Osteoblast (primary cell): ENCODE results near the gene PARP16. TPM values are rescaled to one million over a fixed set of nuclear protein-coding genes. Genes with fewer than 3 reads are reported as not detected.

Experiments used
- DNase-seq: peaks from one replicate; pipeline ENCODE4 v3.0.0; 2011; ENCODE audit warnings: low spot score, mixed read lengths; ENCODE audit not compliant: insufficient read length; ENCODE audit errors: missing footprints
- H2AFZ ChIP-seq: 2 replicates; pipeline ENCODE4 v1.6.0; 2011; ENCODE audit warnings: mild to moderate bottlenecking, low read length
- H3K27ac ChIP-seq: 2 replicates; pipeline ENCODE4 v1.5.1; 2011; ENCODE audit warnings: mild to moderate bottlenecking, low read depth, low read length, moderate library complexity
- H3K27me3 ChIP-seq: 2 replicates; pipeline ENCODE4 v1.6.0; 2012; ENCODE audit warnings: mild to moderate bottlenecking, control low read depth, inconsistent platforms, low read length, moderate library complexity; ENCODE audit not compliant: insufficient read depth
- H3K36me3 ChIP-seq: 2 replicates; pipeline ENCODE4 v1.5.1; 2011; ENCODE audit warnings: mild to moderate bottlenecking, low read length, control low read depth, moderate library complexity; ENCODE audit not compliant: insufficient read depth
- H3K4me1 ChIP-seq: 2 replicates; pipeline ENCODE4 v1.5.1; 2011; ENCODE audit warnings: mild to moderate bottlenecking, low read length, control low read depth, moderate library complexity; ENCODE audit not compliant: insufficient read depth
- H3K4me2 ChIP-seq: 2 replicates; pipeline ENCODE4 v1.6.0; 2011; ENCODE audit warnings: mild to moderate bottlenecking, low read length; ENCODE audit not compliant: insufficient read depth
- H3K4me3 ChIP-seq: fragments of 200-600 bp; sonication (generic); 3 replicates; pipeline ENCODE4 v1.5.1; 2012; ENCODE audit warnings: mild to moderate bottlenecking, low read length, inconsistent platforms; ENCODE audit not compliant: insufficient read depth
- H3K79me2 ChIP-seq: 2 replicates; pipeline ENCODE4 v1.6.0; 2012; ENCODE audit warnings: mild to moderate bottlenecking, low read length, control low read depth, inconsistent platforms; ENCODE audit not compliant: insufficient read depth
- H3K9me3 ChIP-seq: 2 replicates; pipeline ENCODE4 v1.5.1; 2011; ENCODE audit warnings: low read depth, low read length, control low read depth
- H4K20me1 ChIP-seq: 2 replicates; pipeline ENCODE4 v1.6.0; 2012; ENCODE audit warnings: mild to moderate bottlenecking, low read length, control low read depth; ENCODE audit not compliant: insufficient read depth
- total RNA-seq: library from RNA; depleted of rRNA; stranded (reverse); fragments of >200 nt; gene quantifications from 2 replicates; pipeline ENCODE4 v1.2.3, GENCODE V29; 2012
- TF ChIP-seq, protein P1 (sequence below): IDR thresholded peaks from 2 replicates; pipeline ENCODE4 v1.5.1; 2011; ENCODE audit warnings: mild to moderate bottlenecking, low read depth, low read length, moderate library complexity; ENCODE audit errors: extremely low read depth

PARP16 gene
- total RNA-seq, 1 donor = 6.2 TPM

DNA sequence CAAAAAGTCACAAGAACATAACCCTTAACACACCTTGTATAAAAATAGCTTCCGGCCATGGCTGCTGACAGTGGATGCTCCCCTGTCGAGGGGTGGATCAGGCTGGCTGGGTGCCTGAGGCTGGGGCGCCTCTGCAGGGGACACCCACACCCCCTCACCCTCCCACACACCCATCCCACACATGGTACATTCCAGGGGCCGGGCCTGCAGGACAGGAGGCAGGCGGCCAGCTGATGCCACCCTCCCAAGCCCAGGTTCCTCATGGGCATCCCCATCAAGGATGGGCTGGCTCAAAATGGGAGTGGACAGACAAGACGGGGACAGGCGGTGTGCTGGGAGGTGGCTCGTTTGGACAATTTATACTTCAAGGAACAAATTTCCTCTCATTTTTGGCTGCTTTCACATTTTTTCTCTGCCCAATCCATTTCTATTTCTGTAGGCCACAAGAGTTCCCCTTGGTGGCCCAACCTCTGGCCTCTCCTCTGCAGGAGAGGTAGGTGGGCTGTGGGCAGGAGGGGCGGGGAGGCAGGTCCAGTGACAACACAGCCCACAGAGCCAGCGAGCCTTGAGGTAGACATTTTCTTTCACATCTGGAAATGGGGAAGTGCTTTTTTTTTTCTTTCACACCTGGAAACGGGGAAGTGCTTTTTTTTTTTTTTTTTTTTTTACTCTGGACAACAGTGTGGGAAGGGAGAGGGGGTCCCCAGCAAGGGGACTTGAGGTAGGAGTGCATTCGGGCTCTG lies 41.1 kb upstream of the PARP16 start:
- Histone ChIP-seq H3K27ac (no peak overlapping the region), H3K79me2 (no peaks in the 10 kb centered on the region), H3K4me1 (no peaks in the 10 kb centered on the region), H4K20me1 (no peaks in the 10 kb centered on the region), H3K4me2 (no peak overlapping the region), H3K36me3 (no peaks in the 10 kb centered on the region), H3K9me3 (no peaks in the 10 kb centered on the region), H3K27me3 (no peaks in the 10 kb centered on the region), H2AFZ (no peak overlapping the region), H3K4me3 (no peak overlapping the region)
- TF ChIP-seq, protein P1, sequence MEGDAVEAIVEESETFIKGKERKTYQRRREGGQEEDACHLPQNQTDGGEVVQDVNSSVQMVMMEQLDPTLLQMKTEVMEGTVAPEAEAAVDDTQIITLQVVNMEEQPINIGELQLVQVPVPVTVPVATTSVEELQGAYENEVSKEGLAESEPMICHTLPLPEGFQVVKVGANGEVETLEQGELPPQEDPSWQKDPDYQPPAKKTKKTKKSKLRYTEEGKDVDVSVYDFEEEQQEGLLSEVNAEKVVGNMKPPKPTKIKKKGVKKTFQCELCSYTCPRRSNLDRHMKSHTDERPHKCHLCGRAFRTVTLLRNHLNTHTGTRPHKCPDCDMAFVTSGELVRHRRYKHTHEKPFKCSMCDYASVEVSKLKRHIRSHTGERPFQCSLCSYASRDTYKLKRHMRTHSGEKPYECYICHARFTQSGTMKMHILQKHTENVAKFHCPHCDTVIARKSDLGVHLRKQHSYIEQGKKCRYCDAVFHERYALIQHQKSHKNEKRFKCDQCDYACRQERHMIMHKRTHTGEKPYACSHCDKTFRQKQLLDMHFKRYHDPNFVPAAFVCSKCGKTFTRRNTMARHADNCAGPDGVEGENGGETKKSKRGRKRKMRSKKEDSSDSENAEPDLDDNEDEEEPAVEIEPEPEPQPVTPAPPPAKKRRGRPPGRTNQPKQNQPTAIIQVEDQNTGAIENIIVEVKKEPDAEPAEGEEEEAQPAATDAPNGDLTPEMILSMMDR = no peak
- DNase-seq = peak; percentile 78

- Histone ChIP-seq H2AFZ (no peak overlapping the region), H3K4me3 (no peak overlapping the region), H3K36me3 (no peaks in the 10 kb centered on the region), H3K27ac (no peak overlapping the region), H4K20me1 (no peaks in the 10 kb centered on the region), H3K4me1 (no peaks in the 10 kb centered on the region), H3K27me3 (no peaks in the 10 kb centered on the region), H3K79me2 (no peaks in the 10 kb centered on the region), H3K4me2 (no peak overlapping the region), H3K9me3 (no peaks in the 10 kb centered on the region)
- TF ChIP-seq, protein P1 = no peak
- DNase-seq = peak; percentile 85
Measured at GRCh38 chr15:65326818-65327217, 40.1 kb upstream of the PARP16 start.

DNA sequence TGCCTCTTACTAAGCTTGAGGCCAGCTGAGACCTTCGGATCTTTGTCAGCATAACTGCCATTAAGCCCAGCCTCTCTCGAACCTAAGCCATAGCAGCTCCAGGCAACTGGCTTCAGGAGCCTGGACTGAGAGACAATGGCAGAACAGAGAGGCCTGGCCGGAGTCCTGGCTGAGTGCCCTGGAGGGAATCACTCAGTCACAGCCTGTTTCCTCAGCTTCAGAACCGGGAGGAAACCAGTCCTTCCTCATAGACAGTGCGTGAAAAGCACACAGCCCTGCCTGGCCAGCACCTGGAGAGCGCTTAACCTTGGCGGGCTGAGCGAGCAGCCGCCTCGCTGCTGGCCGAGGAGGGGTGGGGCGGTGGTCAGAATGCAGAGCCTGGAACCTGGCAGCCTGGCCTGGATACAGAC lies 39.4 kb upstream of the PARP16 start:
- H3K4me3 ChIP-seq = no peak overlapping the region
- H3K27me3 ChIP-seq = peaks cover 7% of the 10 kb centered on the region
- H3K79me2 ChIP-seq = no peaks in the 10 kb centered on the region
- TF ChIP-seq, protein P1 = no peak
- no peak overlapping the region for H2AFZ ChIP-seq
- no peak overlapping the region for H3K4me2 ChIP-seq
- H3K27ac ChIP-seq = no peak overlapping the region
- H4K20me1 ChIP-seq = no peaks in the 10 kb centered on the region
- no peaks in the 10 kb centered on the region for H3K9me3 ChIP-seq
- H3K36me3 ChIP-seq = no peaks in the 10 kb centered on the region
- H3K4me1 ChIP-seq = no peaks in the 10 kb centered on the region
- DNase-seq = peak; percentile 83

DNA sequence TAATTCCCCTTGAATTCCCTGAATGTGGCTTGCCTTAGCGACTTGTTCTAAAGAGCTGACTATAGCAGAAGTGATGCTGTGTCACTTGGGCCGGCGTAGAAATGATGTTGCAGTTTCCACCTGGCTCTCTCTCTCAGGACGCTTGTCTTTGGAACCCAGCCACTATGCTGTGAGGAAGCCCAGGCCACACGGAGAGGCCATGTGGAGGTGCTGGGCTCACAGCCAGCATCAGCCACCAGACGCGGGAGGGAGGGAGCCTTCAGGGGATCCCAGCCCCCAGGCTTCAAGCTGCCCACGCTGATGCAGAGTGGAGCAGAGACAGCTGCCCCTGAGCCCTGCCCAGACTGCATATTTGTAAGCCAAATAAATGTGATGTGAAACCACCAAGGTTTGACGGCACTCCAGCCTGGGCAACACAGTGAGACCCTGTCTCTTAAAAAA lies 36.4 kb upstream of the PARP16 start:
- H2AFZ ChIP-seq = no peak overlapping the region
- H3K27me3 ChIP-seq = peaks cover 11% of the 10 kb centered on the region
- H3K27ac ChIP-seq = no peak overlapping the region
- peak; percentile 85 for DNase-seq
- H3K79me2 ChIP-seq = no peaks in the 10 kb centered on the region
- TF ChIP-seq, protein P1 = no peak
- no peaks in the 10 kb centered on the region for H3K9me3 ChIP-seq
- H3K4me1 ChIP-seq = no peaks in the 10 kb centered on the region
- H3K4me2 ChIP-seq = no peak overlapping the region
- no peaks in the 10 kb centered on the region for H3K36me3 ChIP-seq
- H4K20me1 ChIP-seq = no peaks in the 10 kb centered on the region
- no peak overlapping the region for H3K4me3 ChIP-seq
